Fibroblast of mammary gland (primary cell): ENCODE data around the gene MITF.

Experiments used
- DNase-seq: peaks from one replicate; pipeline ENCODE4 v3.0.0-alpha.2; 2010; ENCODE audit warnings: low read depth
- H3K4me3 ChIP-seq: 2 replicates; pipeline ENCODE4 v1.5.1; 2011; ENCODE audit warnings: low read depth, mild to moderate bottlenecking, low read length, moderate library complexity; ENCODE audit not compliant: control insufficient read depth
- TF ChIP-seq, protein P1 (sequence below): conservative IDR thresholded peaks from 2 replicates; pipeline ENCODE4 v1.5.1; 2011; ENCODE audit warnings: low read depth, low read length, inconsistent platforms; ENCODE audit not compliant: control insufficient read depth, insufficient read depth

The MITF gene

DNA sequence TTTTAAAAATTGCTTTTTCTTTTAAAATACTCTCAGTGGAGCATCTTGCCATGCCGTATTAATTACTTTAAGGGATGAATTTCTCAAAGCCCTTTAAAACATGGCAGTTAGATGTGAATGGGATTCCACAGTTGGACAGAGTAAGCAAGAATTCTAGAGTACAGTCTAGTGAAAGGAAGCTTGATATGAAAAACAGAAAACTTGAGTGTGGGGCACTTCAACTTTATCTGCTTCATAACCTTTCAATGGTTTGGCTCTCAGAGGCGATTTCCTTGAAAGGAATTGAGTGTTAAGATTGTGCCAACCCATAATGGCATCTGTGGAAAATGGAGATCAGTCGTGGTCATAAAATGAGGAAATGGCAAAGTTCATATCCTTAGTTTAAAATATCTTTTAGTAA, 132.6 kb downstream of the MITF start:
- TF ChIP-seq, protein P1, sequence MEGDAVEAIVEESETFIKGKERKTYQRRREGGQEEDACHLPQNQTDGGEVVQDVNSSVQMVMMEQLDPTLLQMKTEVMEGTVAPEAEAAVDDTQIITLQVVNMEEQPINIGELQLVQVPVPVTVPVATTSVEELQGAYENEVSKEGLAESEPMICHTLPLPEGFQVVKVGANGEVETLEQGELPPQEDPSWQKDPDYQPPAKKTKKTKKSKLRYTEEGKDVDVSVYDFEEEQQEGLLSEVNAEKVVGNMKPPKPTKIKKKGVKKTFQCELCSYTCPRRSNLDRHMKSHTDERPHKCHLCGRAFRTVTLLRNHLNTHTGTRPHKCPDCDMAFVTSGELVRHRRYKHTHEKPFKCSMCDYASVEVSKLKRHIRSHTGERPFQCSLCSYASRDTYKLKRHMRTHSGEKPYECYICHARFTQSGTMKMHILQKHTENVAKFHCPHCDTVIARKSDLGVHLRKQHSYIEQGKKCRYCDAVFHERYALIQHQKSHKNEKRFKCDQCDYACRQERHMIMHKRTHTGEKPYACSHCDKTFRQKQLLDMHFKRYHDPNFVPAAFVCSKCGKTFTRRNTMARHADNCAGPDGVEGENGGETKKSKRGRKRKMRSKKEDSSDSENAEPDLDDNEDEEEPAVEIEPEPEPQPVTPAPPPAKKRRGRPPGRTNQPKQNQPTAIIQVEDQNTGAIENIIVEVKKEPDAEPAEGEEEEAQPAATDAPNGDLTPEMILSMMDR = no peak
- no peak for DNase-seq
- H3K4me3 ChIP-seq = no peak overlapping the region

GRCh38 chr3:69872783-69873378, 133.6 kb downstream of the MITF start:
- TF ChIP-seq, protein P1 = no peak
- no peak for DNase-seq
- H3K4me3 ChIP-seq = no peak overlapping the region

GRCh38 chr3:69876073-69876472, 136.8 kb downstream of the MITF start:
- no peak for DNase-seq
- TF ChIP-seq, protein P1 = no peak
- H3K4me3 ChIP-seq = no peak overlapping the region

GRCh38 chr3:69878254-69878653, 139.0 kb downstream of the MITF start:
- no peak for DNase-seq
- no peak overlapping the region for H3K4me3 ChIP-seq
- TF ChIP-seq, protein P1 = no peak

- DNase-seq = no peak
- TF ChIP-seq, protein P1 = no peak
- no peak overlapping the region for H3K4me3 ChIP-seq
Measured at GRCh38 chr3:69879051-69879450, 139.8 kb downstream of the MITF start.

- DNase-seq = no peak
- no peak overlapping the region for H3K4me3 ChIP-seq
- TF ChIP-seq, protein P1 = no peak
Measured at GRCh38 chr3:69880069-69880640, 140.9 kb downstream of the MITF start.

GRCh38 chr3:69881051-69881450, 141.8 kb downstream of the MITF start:
- H3K4me3 ChIP-seq = no peak overlapping the region
- no peak for DNase-seq
- TF ChIP-seq, protein P1 = no peak
